Kidney (tissue), 14 donors: ENCODE data around the gene MSI2. TPM values are rescaled to one million over a fixed set of nuclear protein-coding genes. Genes with fewer than 3 reads are reported as not detected.
A peak's percentile ranks its signal among the peaks of the same experiment; 100 is the strongest.

Experiments
- DNase-seq, 5 donors: peaks; one replicate each; pipeline ENCODE4 v3.0.0-alpha.2; 2013 to 2020
- FAIRE-seq: peaks from 2 replicates; lab custom pipeline; 2012; peaks lifted over from hg19 to GRCh38; lab: Jason Lieb, UNC
- H3K27ac ChIP-seq, 2 donors: one replicate each; pipeline ENCODE4 v1.7.0; 2013; ENCODE audit warnings: low read depth in 2 of 2, low read length in 2 of 2, inconsistent platforms in 1 of 2
- H3K27me3 ChIP-seq: one replicate; pipeline ENCODE4 v1.7.1; 2013; ENCODE audit warnings: low read length, inconsistent platforms; ENCODE audit not compliant: control insufficient read depth, insufficient read depth
- H3K36me3 ChIP-seq, 3 donors: one replicate each; pipeline versions ENCODE4 v1.7.0 to v1.7.1; 2013; ENCODE audit warnings: low read length in 3 of 3, control low read depth in 1 of 3, inconsistent platforms in 1 of 3; ENCODE audit not compliant: insufficient read depth in 3 of 3, control insufficient read depth in 2 of 3
- H3K4me1 ChIP-seq, 3 donors: one replicate each; pipeline versions ENCODE4 v1.7.0 to v1.7.1; 2013; ENCODE audit warnings: low read length in 3 of 3, inconsistent platforms in 1 of 3, low read depth in 1 of 3; ENCODE audit not compliant: control insufficient read depth in 2 of 3, insufficient read depth in 2 of 3
- H3K4me3 ChIP-seq, 3 donors: one replicate each; pipeline versions ENCODE4 v1.7.0 to v1.8.1; 2013; ENCODE audit warnings: low read length in 3 of 3, control low read depth in 1 of 3, inconsistent platforms in 1 of 3
- H3K9ac ChIP-seq, 3 donors: one replicate each; pipeline versions ENCODE4 v1.7.0 to v1.7.1; 2013; ENCODE audit warnings: low read length in 3 of 3, control low read depth in 1 of 3, inconsistent platforms in 1 of 3
- H3K9me3 ChIP-seq, 3 donors: one replicate each; pipeline versions ENCODE4 v1.7.0 to v1.7.1; 2013; ENCODE audit warnings: low read length in 3 of 3, control low read depth in 1 of 3, inconsistent platforms in 1 of 3; ENCODE audit not compliant: control insufficient read depth in 2 of 3, insufficient read depth in 1 of 3
- CTCF ChIP-seq: IDR thresholded peaks from 3 replicates; pipeline ENCODE4 v1.5.1; 2012; ENCODE audit warnings: mild to moderate bottlenecking, moderate library complexity, borderline replicate concordance; ENCODE audit not compliant: insufficient read depth; ENCODE audit errors: extremely low read depth
- intact Hi-C: fragments of 100-400 bp; cut with DNase I; formaldehyde crosslinking; loops from one replicate; pipeline ENCODE4 v1.11.1; 2022
- polyA plus RNA-seq: library from polyadenylated mRNA; stranded (reverse); fragments of 350-450 nt; fragmentation: Illumina TruSeq; extraction: RNeasy Lipid Tissue Mini Kit (QIAGEN cat#74804); gene quantifications from one replicate; pipeline ENCODE4 v1.2.3, GENCODE V29; 2014; ENCODE audit warnings: low read depth, low replicate concordance; ENCODE audit not compliant: insufficient read depth
- total RNA-seq: library from RNA; stranded (reverse); fragmentation: NEBNext Ultra II Directional; extraction: Animal tissue kit (Norgen Biotek cat#: 25700); gene quantifications from one replicate; pipeline ENCODE4 v1.2.1, GENCODE V29; 2021
- donor health status: control.
- donor health status: control.
- donor health status: control.
- donor health status: control.
- donor health status: control.
- donor health status: DM: yes; HTN: yes; CAD: no.
- donor health status: Normal renal cell carcinoma (clear cell type).

The MSI2 gene
- total and polyA plus RNA-seq, 2 donors from 2014 or later, result 69.2 to 151 TPM

GRCh38 chr17:57666946-57667345, 410.6 kb downstream of the MSI2 start:
- Histone ChIP-seq H3K27ac (peak overlapping the region; percentile 78 to 93), H3K36me3 (no peaks in the 10 kb centered on the region), H3K4me3 (no peak overlapping the region), H3K27me3 (no peaks in the 10 kb centered on the region), H3K9ac (no peak overlapping the region), H3K4me1 (peaks cover 6 to 42% (median 40%) of the 10 kb centered on the region in 3 donors), H3K9me3 (no peaks in the 10 kb centered on the region)
- DNase-seq (peak in 2 of 5 donors; percentile 7 to 27), FAIRE-seq (no peak)
- intact Hi-C loops, result loop anchor here (10.0 kb wide), 2 partner anchors 62 to 422 kb away; no protein-coding TSS in a partner anchor
- TF ChIP-seq CTCF, result no peak

GRCh38 chr17:57667461-57667923, 411.2 kb downstream of the MSI2 start:
- H3K36me3 ChIP-seq, result no peaks in the 10 kb centered on the region
- intact Hi-C loops, result loop anchor here (10.0 kb wide), 2 partner anchors 63 to 423 kb away; no protein-coding TSS in a partner anchor
- H3K4me1 ChIP-seq, result peaks cover 4 to 37% (median 36%) of the 10 kb centered on the region in 3 donors
- FAIRE-seq (no peak), DNase-seq (peak in 2 of 5 donors; percentile 7 to 18)
- H3K9ac ChIP-seq, result no peak overlapping the region
- no peaks in the 10 kb centered on the region for H3K9me3 ChIP-seq
- H3K27ac ChIP-seq, result peak overlapping the region; percentile 45 to 93
- H3K27me3 ChIP-seq, result no peaks in the 10 kb centered on the region
- no peak overlapping the region for H3K4me3 ChIP-seq
- no peak for TF ChIP-seq CTCF

- intact Hi-C loops, result loop anchor here (10.0 kb wide), 2 partner anchors 64 to 424 kb away; no protein-coding TSS in a partner anchor
- TF ChIP-seq CTCF, result no peak
- FAIRE-seq (no peak), DNase-seq (peak in 2 of 5 donors; percentile 2 to 24)
- Histone ChIP-seq H3K9ac (no peak overlapping the region), H3K27me3 (no peaks in the 10 kb centered on the region), H3K4me1 (peaks cover 3 to 33% (median 32%) of the 10 kb centered on the region in 3 donors), H3K4me3 (no peak overlapping the region), H3K9me3 (no peaks in the 10 kb centered on the region), H3K27ac (no peak overlapping the region), H3K36me3 (no peaks in the 10 kb centered on the region)
Observed at GRCh38 chr17:57668332-57668731, 412.0 kb downstream of the MSI2 start.
